ENCODE results near the gene VTI1A.

The VTI1A gene

DNA sequence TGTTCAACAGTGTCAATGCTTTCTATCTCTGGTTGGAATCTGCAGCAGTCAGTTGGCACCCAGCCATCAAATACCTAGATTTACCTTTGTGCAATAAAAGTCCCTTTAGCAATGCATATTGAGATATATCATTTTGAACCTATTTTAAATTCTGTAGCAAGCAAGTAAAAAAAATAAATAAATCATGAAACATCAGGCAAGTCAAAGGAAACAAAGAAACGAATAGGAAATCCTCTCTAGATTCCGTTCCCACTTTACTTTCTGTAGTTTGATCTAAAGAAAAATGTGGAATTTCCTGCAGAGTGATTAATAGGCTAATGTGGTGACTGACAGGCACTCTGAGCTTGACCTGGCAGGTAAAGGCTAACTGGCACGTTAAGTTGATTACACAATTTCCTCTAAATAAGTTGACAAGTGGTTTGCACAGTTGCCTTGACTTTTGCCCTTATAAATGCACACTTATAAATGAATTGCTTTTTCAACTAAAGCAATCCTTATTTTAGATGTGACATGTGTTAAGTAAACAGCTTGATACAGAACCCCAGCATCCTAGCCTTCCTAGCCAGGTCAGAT is 294.9 kb downstream of the VTI1A start:
- POLR2A ChIA-PET: no interaction called here
- no peak for DNase-seq (ENCODE audit: low read depth, low spot score)
- H3K4me3 ChIP-seq (ENCODE audit: low read depth, low read length): no peak overlapping the region
- CTCF ChIA-PET: interaction anchor here (1.2 kb wide), 1 partner anchor 20 kb away, joined by 4 read pairs; no protein-coding TSS in a partner anchor
- TF ChIP-seq, protein P1, sequence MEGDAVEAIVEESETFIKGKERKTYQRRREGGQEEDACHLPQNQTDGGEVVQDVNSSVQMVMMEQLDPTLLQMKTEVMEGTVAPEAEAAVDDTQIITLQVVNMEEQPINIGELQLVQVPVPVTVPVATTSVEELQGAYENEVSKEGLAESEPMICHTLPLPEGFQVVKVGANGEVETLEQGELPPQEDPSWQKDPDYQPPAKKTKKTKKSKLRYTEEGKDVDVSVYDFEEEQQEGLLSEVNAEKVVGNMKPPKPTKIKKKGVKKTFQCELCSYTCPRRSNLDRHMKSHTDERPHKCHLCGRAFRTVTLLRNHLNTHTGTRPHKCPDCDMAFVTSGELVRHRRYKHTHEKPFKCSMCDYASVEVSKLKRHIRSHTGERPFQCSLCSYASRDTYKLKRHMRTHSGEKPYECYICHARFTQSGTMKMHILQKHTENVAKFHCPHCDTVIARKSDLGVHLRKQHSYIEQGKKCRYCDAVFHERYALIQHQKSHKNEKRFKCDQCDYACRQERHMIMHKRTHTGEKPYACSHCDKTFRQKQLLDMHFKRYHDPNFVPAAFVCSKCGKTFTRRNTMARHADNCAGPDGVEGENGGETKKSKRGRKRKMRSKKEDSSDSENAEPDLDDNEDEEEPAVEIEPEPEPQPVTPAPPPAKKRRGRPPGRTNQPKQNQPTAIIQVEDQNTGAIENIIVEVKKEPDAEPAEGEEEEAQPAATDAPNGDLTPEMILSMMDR (IDR thresholded peaks at IDR 0.05; ENCODE audit: insufficient read depth, low read length, missing control alignments): no peak

DNA sequence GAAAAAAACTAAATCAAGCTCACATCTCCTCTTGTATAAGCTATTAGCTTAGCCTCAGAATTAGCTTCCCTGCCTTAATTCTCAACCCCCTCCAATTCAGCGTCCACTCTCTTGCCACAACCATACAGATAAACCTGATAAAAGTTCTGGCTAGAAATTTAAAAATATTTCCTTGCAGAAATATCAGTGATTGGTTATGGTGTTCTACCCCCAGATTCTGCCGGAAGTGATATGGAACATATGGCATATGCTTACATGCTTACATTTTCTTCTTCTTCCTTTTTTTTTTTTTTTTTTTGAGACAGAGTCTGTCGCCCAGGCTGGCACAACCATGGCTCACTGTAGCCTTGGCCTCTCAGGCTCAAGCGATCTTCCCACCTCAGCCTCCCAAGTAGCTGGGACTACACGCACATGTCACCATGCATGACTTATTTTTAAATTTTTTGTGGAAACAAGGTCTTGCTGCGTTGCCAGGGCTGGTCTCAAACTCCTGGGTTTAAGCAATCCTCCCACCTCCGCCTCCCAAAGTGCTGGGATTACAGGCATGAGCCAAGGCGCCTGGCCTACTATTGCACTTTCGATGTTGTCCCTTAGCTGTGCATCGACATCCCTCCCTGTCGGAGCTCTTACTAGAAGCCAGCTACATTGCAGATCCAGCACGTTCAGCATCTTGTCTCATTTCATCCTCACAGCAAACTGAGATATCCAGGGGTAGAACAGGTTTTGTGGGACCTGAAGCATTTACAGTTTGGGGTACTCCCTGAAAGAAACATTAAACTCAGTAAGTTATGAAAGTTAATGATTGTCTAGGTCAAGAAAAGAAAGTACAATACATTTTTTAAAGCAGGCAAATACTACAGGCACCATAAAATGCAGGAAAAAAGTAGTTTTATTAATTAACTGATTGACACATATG is 297.4 kb downstream of the VTI1A start:
- POLR2A ChIA-PET: no interaction called here
- TF ChIP-seq, protein P1 (IDR thresholded peaks at IDR 0.05; ENCODE audit: insufficient read depth, low read length, missing control alignments): no peak
- CTCF ChIA-PET: interaction anchor here (1.1 to 1.3 kb wide), 2 partner anchors 20 to 22 kb away, joined by 3 to 4 read pairs; no protein-coding TSS in a partner anchor
- DNase-seq (ENCODE audit: low read depth, low spot score): no peak
- H3K4me3 ChIP-seq (ENCODE audit: low read depth, low read length): no peak overlapping the region

DNA sequence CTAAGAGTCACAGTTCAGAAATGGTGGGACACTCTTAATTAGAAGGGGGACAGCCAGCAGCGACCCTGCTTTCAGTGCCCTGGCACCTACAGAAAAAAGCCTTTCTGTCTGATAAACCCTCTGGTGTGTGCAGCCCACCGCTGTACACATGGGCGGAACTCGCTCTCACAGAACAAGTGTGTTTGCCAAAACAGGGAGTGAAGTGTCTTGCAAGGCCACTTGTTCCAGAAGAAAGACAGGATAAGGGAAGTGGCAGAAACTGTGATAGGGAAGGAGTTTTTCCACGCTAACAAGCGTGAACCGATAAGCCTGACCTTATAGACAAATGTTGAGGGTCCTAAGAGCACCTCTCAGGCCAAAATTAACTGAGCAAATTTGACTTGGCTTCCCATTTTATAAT is 299.3 kb downstream of the VTI1A start:
- no peak for DNase-seq (ENCODE audit: low read depth, low spot score)
- CTCF ChIA-PET: no interaction called here
- TF ChIP-seq, protein P1 (IDR thresholded peaks at IDR 0.05; ENCODE audit: insufficient read depth, low read length, missing control alignments): no peak
- POLR2A ChIA-PET: no interaction called here
- H3K4me3 ChIP-seq (ENCODE audit: low read depth, low read length): no peak overlapping the region

DNA sequence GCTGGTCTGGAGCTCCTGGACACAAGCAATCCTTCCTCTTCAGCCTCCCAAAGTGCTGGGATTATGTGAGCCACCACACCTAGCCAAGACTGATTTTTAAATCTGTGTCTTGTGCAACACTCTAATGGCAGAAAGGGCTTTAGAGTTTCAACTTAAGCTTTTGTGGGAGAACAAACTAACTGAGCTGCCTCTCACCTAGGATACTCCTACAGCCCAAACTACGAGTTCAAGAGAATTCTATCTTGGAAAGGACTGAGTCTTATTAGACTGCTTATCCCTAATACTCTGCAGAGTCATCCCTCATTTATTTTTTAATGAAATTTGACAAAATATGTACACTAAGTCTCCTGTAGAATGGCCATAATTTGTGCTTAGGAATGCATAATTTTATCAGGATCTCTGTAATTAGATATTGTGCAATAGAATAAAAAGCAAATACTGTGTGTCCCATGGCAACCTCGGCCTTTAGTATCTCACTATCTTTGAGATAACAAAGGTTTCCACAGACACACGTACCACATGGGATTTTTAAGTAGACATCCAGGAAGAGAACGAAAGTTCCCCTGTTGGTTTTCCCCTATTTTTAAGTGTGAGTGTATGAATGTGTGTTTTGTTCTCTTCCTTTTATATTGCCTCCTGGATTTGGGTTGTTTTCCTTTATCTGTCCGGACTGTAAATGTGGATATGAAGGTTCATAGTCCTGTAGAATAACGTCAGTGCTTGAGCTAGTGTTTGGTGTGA is 303.6 kb downstream of the VTI1A start:
- no peak for DNase-seq (ENCODE audit: low read depth, low spot score)
- H3K4me3 ChIP-seq (ENCODE audit: low read depth, low read length): no peak overlapping the region
- CTCF ChIA-PET: interaction anchor here (1.2 kb wide), 1 partner anchor 29 kb away, joined by 4 read pairs; no protein-coding TSS in a partner anchor
- TF ChIP-seq, protein P1 (IDR thresholded peaks at IDR 0.05; ENCODE audit: insufficient read depth, low read length, missing control alignments): no peak
- POLR2A ChIA-PET: no interaction called here

DNA sequence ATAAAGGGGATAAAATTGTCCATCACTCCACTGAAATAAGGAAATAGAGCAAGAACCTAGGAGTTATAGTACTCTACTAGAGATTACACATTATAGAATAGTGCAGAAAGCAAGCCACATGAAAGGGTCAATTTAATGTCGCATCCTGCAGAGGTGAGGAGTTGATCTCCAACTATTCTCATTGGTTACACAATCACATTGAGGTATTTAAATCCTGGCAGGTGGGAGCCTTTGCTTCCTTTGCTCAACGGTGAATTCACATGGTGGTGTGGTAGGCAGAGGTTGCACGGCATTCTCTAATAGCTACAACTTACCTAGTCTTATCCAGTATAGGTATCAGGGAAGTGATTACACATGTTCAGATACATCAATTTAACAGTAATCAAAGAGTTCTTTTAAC is 304.6 kb downstream of the VTI1A start:
- no peak for DNase-seq (ENCODE audit: low read depth, low spot score)
- TF ChIP-seq, protein P1 (IDR thresholded peaks at IDR 0.05; ENCODE audit: insufficient read depth, low read length, missing control alignments): no peak
- H3K4me3 ChIP-seq (ENCODE audit: low read depth, low read length): no peak overlapping the region
- POLR2A ChIA-PET: no interaction called here
- CTCF ChIA-PET: interaction anchor here (1.4 to 2.4 kb wide), 2 partner anchors 30 to 633 kb away, joined by 4 to 7 read pairs; no protein-coding TSS in a partner anchor
